BJ (cell line): ENCODE measurements around the gene ZNF165. TPM values are rescaled to one million over a fixed set of nuclear protein-coding genes. Genes with fewer than 3 reads are reported as not detected.

Experiments used
- CTCF ChIA-PET: fragments of 350-600 bp; formaldehyde crosslinking; extraction: SDS; loops from one replicate; lab custom pipeline; 2021; ENCODE audit warnings: antibody characterized with exemption, inconsistent platforms; lab: Yijun Ruan, JAX
- POLR2A ChIA-PET: fragments of 300-600 bp; sonication (Branson Sonifier 250); formaldehyde crosslinking; extraction: SDS; loops from one replicate; lab custom pipeline; 2021; ENCODE audit warnings: antibody characterized with exemption; lab: Charles Lee
- DNase-seq: peaks from one replicate; pipeline ENCODE4 v3.0.0-alpha.2; 2011; ENCODE audit warnings: low read depth
- H3K27me3 ChIP-seq: 2 replicates; pipeline ENCODE4 v1.6.0; 2011; ENCODE audit warnings: low read length; ENCODE audit not compliant: control insufficient read depth, insufficient read depth
- H3K36me3 ChIP-seq: 2 replicates; pipeline ENCODE4 v1.5.1; 2011; ENCODE audit warnings: low read length; ENCODE audit not compliant: control insufficient read depth, insufficient read depth
- H3K4me3 ChIP-seq: 2 replicates; pipeline ENCODE4 v1.5.1; 2011; ENCODE audit warnings: low read depth, mild to moderate bottlenecking, control low read depth, low read length
- polyA plus RNA-seq: library from polyadenylated mRNA; depleted of rRNA; stranded (reverse); fragments of >200 nt; gene quantifications from 2 replicates; pipeline ENCODE4 v1.2.3, GENCODE V29; 2011; rRNA removed
- TF ChIP-seq, protein P1 (sequence below): IDR thresholded peaks from 2 replicates; pipeline ENCODE4 v1.5.1; 2011; ENCODE audit warnings: low read depth, mild to moderate bottlenecking, control low read depth, inconsistent platforms, low read length, moderate library complexity; ENCODE audit not compliant: insufficient read depth

ZNF165 gene
- polyA plus RNA-seq, 1 experiment, result 0.10 TPM

DNA sequence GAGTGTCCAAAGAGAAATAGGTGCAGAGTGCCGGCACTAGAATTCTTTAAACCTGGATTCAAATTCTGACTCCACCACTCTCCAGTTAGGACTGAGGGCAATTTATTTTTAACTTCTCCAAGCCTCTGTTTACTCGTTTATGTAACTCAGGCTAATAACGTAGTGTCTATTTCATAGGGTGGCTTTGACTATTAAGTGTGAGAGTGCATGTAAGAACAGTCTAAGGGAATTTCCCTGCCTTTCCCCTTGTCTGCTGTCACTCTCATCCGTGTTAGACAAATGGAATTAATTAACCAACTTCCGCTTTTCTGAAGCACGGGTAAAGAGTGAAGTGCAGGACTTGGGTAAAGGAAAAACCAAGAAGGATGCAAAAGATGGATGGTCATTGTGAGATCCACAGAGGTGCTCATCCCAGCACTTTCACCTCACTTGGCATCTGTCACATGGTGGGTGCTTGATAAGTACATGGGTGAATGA lies 57.2 kb downstream of the ZNF165 start:
- no peak for DNase-seq
- Histone ChIP-seq H3K27me3 (no peaks in the 10 kb centered on the region), H3K36me3 (no peaks in the 10 kb centered on the region; the same call in 1 of the 2 replicates), H3K4me3 (peak overlapping the region; percentile 76)
- TF ChIP-seq, protein P1, sequence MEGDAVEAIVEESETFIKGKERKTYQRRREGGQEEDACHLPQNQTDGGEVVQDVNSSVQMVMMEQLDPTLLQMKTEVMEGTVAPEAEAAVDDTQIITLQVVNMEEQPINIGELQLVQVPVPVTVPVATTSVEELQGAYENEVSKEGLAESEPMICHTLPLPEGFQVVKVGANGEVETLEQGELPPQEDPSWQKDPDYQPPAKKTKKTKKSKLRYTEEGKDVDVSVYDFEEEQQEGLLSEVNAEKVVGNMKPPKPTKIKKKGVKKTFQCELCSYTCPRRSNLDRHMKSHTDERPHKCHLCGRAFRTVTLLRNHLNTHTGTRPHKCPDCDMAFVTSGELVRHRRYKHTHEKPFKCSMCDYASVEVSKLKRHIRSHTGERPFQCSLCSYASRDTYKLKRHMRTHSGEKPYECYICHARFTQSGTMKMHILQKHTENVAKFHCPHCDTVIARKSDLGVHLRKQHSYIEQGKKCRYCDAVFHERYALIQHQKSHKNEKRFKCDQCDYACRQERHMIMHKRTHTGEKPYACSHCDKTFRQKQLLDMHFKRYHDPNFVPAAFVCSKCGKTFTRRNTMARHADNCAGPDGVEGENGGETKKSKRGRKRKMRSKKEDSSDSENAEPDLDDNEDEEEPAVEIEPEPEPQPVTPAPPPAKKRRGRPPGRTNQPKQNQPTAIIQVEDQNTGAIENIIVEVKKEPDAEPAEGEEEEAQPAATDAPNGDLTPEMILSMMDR, result no peak
- ChIA-PET CTCF (interaction anchor here (1.5 to 2.1 kb wide), 2 partner anchors 218 to 244 kb away, joined by 3 to 11 read pairs; no protein-coding TSS in a partner anchor), POLR2A (interaction anchor here (0.8 kb wide), 1 partner anchor 33 kb away, joined by 3 read pairs; no protein-coding TSS in a partner anchor)

Other genes starting within 250 kb of the ZNF165 start
- not detected in 2 replicates for gene OR2B2, start 168.2 kb upstream of the ZNF165 start, polyA plus RNA-seq
- 0.09 TPM in 1 of 2 replicates, not detected in the other for gene OR2B6, start 123.3 kb upstream of the ZNF165 start, polyA plus RNA-seq
- gene ZSCAN16, start 44.0 kb downstream of the ZNF165 start, polyA plus RNA-seq, result 1.8 and 2.3 TPM in 2 replicates
- 5.5 and 8.3 TPM in 2 replicates for gene ZKSCAN8, start 61.3 kb downstream of the ZNF165 start, polyA plus RNA-seq
- gene ZSCAN9, start 144.7 kb downstream of the ZNF165 start, polyA plus RNA-seq, result 9.9 and 11.7 TPM in 2 replicates
- 3.0 and 3.3 TPM in 2 replicates for gene ZKSCAN4, start 171.7 kb downstream of the ZNF165 start, polyA plus RNA-seq
- 0.72 TPM in 2 replicates for gene NKAPL, start 178.7 kb downstream of the ZNF165 start, polyA plus RNA-seq
- 14.6 and 19.5 TPM in 2 replicates for gene ZSCAN26, start 186.6 kb downstream of the ZNF165 start, polyA plus RNA-seq
- gene PGBD1, start 201.0 kb downstream of the ZNF165 start, polyA plus RNA-seq, result 3.1 and 3.4 TPM in 2 replicates